Measurements from ENCODE around the gene MANEA.
A peak's percentile ranks its signal among the peaks of the same experiment; 100 is the strongest.

The MANEA gene

GRCh38 chr6:95614094-95614493 is 36.8 kb downstream of the MANEA start:
- no peak for DNase-seq (ENCODE audit: low read depth)
- no peak overlapping the region for H3K4me3 ChIP-seq (ENCODE audit: low read depth, low read length)
- TF ChIP-seq CTCF (IDR thresholded peaks at IDR 0.05; ENCODE audit: low read depth, low read length, missing control alignments), result no peak

DNA sequence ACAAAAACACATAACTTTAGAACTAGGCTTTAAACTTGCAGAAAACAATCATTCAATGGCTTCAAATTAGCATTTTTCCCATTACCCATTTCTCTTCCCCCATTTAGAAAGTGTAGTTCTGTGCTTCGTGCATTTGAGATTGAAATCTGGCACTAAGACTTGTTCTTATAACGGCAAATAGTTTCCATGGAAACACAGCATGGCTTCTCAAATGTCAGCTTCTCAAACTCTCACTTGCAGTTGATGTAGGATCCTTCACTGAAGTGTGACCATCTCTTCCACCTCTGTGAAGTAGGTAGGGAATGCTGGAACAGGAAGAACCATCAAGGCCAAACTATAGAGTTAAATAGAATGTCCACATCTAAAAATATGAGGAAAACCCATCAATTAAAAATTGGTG is 52.2 kb downstream of the MANEA start:
- H3K4me3 ChIP-seq (ENCODE audit: low read depth, low read length), result no peak overlapping the region
- DNase-seq (ENCODE audit: low read depth), result no peak
- no peak for TF ChIP-seq CTCF (IDR thresholded peaks at IDR 0.05; ENCODE audit: low read depth, low read length, missing control alignments)

DNA sequence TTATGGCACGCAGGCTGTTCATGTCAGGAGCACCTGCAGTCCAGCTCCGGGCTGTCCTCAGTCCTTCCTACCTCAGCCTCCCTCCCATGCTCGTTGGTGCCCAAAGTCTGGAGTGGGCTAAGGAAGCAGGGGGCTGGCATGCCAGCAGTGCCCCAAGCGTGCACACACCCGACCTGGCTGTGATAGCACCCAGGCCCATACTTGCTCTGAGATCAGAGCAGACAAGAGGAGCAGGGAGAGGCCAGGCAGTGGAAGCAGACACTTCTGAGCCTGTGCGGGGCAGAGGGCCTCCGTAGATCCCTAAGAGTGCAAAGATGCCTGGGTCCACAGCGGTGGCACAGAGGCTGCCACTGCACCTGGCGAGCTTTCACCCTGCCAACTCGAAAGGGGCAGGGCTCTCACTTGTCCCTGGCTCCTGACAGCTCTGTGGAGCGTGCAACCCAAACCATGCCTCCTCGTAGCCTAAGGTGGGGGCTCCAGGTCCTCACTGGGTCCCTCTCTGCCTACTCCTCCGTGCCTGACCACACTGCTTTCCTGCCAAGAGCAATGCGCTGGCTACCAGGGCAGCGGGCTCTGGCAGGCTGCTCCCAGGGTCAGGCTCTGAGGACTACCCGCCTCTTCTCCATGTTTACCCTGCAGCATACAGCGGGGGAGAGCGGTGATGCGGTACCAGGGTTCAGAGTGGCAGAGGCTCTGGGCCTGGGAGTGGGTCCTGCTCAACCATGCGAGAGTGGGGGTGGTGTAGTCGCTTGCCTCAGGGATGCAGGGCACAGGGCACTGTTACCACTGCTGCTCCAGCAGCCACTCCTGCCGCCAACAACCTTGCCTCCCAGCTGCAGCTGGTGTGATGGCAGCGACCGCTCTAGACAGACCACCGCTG is 59.5 kb downstream of the MANEA start:
- no peak overlapping the region for H3K4me3 ChIP-seq (ENCODE audit: low read depth, low read length)
- DNase-seq (ENCODE audit: low read depth), result no peak
- TF ChIP-seq CTCF (IDR thresholded peaks at IDR 0.05; ENCODE audit: low read depth, low read length, missing control alignments), result no peak

DNA sequence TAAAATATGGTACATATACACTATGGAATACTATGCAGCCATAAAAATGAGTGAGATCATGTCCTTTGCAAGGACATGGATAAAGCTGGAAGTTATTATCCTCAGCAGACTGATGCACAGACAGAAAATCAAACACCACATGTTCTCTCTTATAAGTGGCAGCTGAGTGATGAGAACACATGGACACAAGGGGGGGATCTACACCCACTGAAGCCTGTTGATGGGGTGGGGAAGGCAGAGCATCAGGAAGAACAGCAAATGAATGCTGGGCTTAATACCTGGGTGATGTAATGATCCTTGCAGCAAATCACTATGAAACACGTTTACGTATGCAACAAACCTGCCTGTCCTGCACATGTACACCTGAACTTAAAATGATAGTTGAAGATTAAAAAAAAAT is 71.3 kb downstream of the MANEA start:
- peak; percentile 19 for TF ChIP-seq CTCF (IDR thresholded peaks at IDR 0.05; ENCODE audit: low read depth, low read length, missing control alignments)
- no peak for DNase-seq (ENCODE audit: low read depth)
- no peak overlapping the region for H3K4me3 ChIP-seq (ENCODE audit: low read depth, low read length)

DNA sequence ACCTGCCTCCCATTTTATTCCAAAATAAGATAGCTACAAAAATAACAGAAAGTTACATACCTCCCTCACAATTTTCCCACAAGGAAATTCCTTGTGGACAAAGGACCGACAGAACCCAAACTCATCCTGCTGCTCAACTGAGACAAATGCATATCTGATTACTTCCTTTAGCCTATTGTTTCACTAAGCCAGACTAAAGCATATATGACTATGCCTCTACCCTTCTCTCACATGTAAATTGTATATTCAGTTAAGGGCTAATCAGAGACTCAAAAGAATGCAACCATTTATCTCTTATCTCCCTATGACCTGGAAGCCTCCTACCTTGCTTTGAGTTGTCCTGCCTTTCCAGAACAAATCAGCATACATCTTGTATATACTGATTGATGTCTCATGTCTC is 72.1 kb downstream of the MANEA start:
- H3K4me3 ChIP-seq (ENCODE audit: low read depth, low read length), result no peak overlapping the region
- DNase-seq (ENCODE audit: low read depth), result no peak
- TF ChIP-seq CTCF (IDR thresholded peaks at IDR 0.05; ENCODE audit: low read depth, low read length, missing control alignments), result no peak

GRCh38 chr6:95654176-95654575 is 76.8 kb downstream of the MANEA start:
- no peak for DNase-seq (ENCODE audit: low read depth)
- H3K4me3 ChIP-seq (ENCODE audit: low read depth, low read length), result no peak overlapping the region
- TF ChIP-seq CTCF (IDR thresholded peaks at IDR 0.05; ENCODE audit: low read depth, low read length, missing control alignments), result no peak

- DNase-seq (ENCODE audit: low read depth), result no peak
- TF ChIP-seq CTCF (IDR thresholded peaks at IDR 0.05; ENCODE audit: low read depth, low read length, missing control alignments), result no peak
- H3K4me3 ChIP-seq (ENCODE audit: low read depth, low read length), result no peak overlapping the region
These were observed 81.6 kb downstream of the MANEA start for GRCh38 chr6:95658886-95659285.

All from GM12864 (cell line).